Adrenal gland (tissue), 12 donors: ENCODE data around the gene TOP2B. TPM values are rescaled to one million over a fixed set of nuclear protein-coding genes. Genes with fewer than 3 reads are reported as not detected.

Experiments
- DNase-seq, 7 donors: peaks; one replicate each; pipeline ENCODE4 v3.0.0-alpha.2; 2019 to 2020
- H3K27ac ChIP-seq, 5 donors: fragments of 200-600 bp; sonication (generic) in 4 of 5; 1 replicate in 3 of 5; 2 replicates in 2 of 5; pipeline versions ENCODE4 v1.5.1 to v1.8.0; 2016 to 2020; ENCODE audit warnings: mild to moderate bottlenecking in 1 of 5
- H3K27me3 ChIP-seq: fragments of 200-600 bp; 2 replicates; pipeline ENCODE4 v1.8.0; 2021
- H3K36me3 ChIP-seq, 2 donors: fragments of 200-600 bp; replicated peaks in 1 of 2; 1 replicate in 1 of 2; 2 replicates in 1 of 2; pipeline versions ENCODE4 v1.5.1 to v1.8.0; 2018 to 2022
- H3K4me1 ChIP-seq, 2 donors: fragments of 200-600 bp; replicated peaks in 1 of 2; 1 replicate in 1 of 2; 2 replicates in 1 of 2; pipeline versions ENCODE4 v1.5.1 to v1.8.0; 2018 to 2021
- H3K4me3 ChIP-seq, 4 donors: fragments of 200-600 bp; sonication (generic) in 3 of 4; one replicate each; pipeline ENCODE4 v1.5.1; 2016 to 2018
- H3K9me3 ChIP-seq, 3 donors: fragments of 200-600 bp; sonication (generic) in 1 of 3; replicated peaks in 1 of 3; 1 replicate in 2 of 3; 2 replicates in 1 of 3; pipeline versions ENCODE4 v1.5.1 to v1.8.0; 2016 to 2021
- POLR2A ChIP-seq, 2 donors: fragments of 450-650 bp; IDR thresholded peaks; one replicate each; pipeline ENCODE4 v1.6.1; 2017; ENCODE audit warnings: antibody characterized with exemption in 2 of 2, mild to moderate bottlenecking in 2 of 2, moderate library complexity in 1 of 2
- WGBS, 4 donors: extraction: QIAGEN DNeasy Blood & Tissue Kit in 2 of 4; methylation state at CpG; one replicate each; pipeline versions ENCODE4 v1.1.5 to v1.1.7; 2013 to 2017; 5-methylcytosine and 5-hydroxymethylcytosine counted together
- intact Hi-C, 2 donors: fragments of 100-400 bp; cut with DNase I; formaldehyde crosslinking; loops; one replicate each; pipeline versions ENCODE4 v1.14.1 to v1.15.0; 2022 to 2023
- polyA plus RNA-seq, 3 donors: library from polyadenylated mRNA; stranded (reverse); fragments of 200-250 nt in 2 of 3; fragments of 350-450 nt in 1 of 3; fragmentation: Illumina TruSeq in 1 of 3; extraction: RNeasy Lipid Tissue Mini Kit (QIAGEN cat#74804) in 1 of 3; gene quantifications; one replicate each; pipeline ENCODE4 v1.2.3, GENCODE V29; 2013 to 2014
- total RNA-seq, 9 donors: library from RNA; depleted of rRNA in 4 of 9; stranded (reverse); fragments of >200 nt in 4 of 9; fragments of 120-200 nt in 1 of 9; fragmentation: NEBNext Ultra II Directional in 1 of 9; extraction: Animal tissue kit (Norgen Biotek cat#: 25700) in 1 of 9; gene quantifications; one replicate each; pipeline versions ENCODE4 v1.1.0 to v1.2.4, GENCODE V29; 2013 to 2023
- TF ChIP-seq, protein P1 (sequence below), 6 experiments: fragments of 450-650 bp in 4 of 6; fragments of 200-600 bp in 2 of 6; sonication (generic) in 1 of 6; IDR thresholded peaks; 1 replicate in 5 of 6; 2 replicates in 1 of 6; pipeline versions ENCODE4 v1.5.1 to v1.8.0; 2016 to 2021; ENCODE audit warnings: antibody characterized with exemption in 6 of 6, mild to moderate bottlenecking in 2 of 6, moderate library complexity in 1 of 6
- donor health status: healthy with polysubstance abuse.
- donor health status: Bipolar disorder and iron deficiency.
- donor health status: DM: yes; HTN: yes; CAD: no.
- donor health status: DM: no; HTN: no; CAD: no.
- donor health status: DM: no; HTN: no; CAD: no.
- donor health status: DM: yes; HTN: yes; CAD: no.

TOP2B gene
- total and polyA plus RNA-seq, 12 donors, result 33.7 to 108 (median 73.5) TPM

DNA sequence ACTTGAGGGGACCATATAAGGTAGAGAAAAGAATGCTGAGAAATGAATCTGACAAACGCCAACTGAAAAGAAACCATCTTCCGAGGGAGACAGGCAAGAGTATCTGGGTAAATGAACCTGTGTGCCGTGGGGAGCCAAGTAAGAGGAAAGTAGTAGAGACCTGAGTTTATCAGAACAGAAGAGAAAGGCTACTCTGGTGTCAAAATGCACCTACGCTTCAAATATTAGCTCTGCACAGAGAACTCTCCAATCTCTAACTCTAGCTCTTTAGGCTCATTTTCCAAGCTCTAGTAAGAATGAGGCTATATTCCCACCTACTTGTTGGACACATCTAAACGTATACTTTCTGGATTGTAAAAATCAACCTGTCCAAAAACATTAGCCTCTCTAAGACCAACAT lies 53.5 kb downstream of the TOP2B start:
- H3K36me3 ChIP-seq, result peaks cover 3 to 76% of the 10 kb centered on the region in 2 donors

DNA sequence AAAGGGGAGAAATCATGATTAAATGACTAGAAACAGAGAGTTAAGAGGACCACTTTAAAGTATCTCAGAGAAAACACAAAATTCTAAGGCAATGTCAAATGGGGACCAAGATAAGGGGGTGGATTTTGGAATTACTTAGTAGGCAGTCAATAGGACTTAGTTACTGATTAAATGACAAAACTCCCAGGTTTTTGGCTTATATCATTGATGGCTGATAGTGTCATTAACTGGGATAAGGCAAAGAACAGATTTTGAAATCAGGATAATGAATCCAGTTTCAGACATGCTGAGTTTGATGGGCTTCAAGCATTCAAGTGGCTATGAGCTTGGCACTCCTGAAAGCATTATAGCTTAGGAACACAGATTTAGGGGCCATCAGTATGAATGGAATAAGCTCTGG lies 53.9 kb downstream of the TOP2B start:
- Histone ChIP-seq H3K4me3 (no peak overlapping the region), H3K9me3 (no peaks in the 10 kb centered on the region), H3K27ac (no peak overlapping the region), H3K36me3 (peaks cover 3 to 76% of the 10 kb centered on the region in 2 donors), H3K4me1 (no peaks in the 10 kb centered on the region), H3K27me3 (no peaks in the 10 kb centered on the region)
- intact Hi-C loops, result no loop called here
- DNase-seq, result no peak
- TF ChIP-seq, protein P1, sequence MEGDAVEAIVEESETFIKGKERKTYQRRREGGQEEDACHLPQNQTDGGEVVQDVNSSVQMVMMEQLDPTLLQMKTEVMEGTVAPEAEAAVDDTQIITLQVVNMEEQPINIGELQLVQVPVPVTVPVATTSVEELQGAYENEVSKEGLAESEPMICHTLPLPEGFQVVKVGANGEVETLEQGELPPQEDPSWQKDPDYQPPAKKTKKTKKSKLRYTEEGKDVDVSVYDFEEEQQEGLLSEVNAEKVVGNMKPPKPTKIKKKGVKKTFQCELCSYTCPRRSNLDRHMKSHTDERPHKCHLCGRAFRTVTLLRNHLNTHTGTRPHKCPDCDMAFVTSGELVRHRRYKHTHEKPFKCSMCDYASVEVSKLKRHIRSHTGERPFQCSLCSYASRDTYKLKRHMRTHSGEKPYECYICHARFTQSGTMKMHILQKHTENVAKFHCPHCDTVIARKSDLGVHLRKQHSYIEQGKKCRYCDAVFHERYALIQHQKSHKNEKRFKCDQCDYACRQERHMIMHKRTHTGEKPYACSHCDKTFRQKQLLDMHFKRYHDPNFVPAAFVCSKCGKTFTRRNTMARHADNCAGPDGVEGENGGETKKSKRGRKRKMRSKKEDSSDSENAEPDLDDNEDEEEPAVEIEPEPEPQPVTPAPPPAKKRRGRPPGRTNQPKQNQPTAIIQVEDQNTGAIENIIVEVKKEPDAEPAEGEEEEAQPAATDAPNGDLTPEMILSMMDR (IDR thresholded peaks at IDR 0.05), result no peak
- TF ChIP-seq POLR2A (IDR thresholded peaks at IDR 0.05), result no peak

More for the DNA sequence above, 53.5 kb downstream of the TOP2B start:
- Histone ChIP-seq H3K4me1 (no peaks in the 10 kb centered on the region), H3K27me3 (no peaks in the 10 kb centered on the region), H3K4me3 (no peak overlapping the region), H3K9me3 (no peaks in the 10 kb centered on the region), H3K27ac (no peak overlapping the region)
- no peak for DNase-seq
- intact Hi-C loops, result no loop called here
- WGBS, 4 donors, result 94 to 99% (median 96%) methylated on average over 5 of the region's 5 CpGs
- no peak for TF ChIP-seq POLR2A (IDR thresholded peaks at IDR 0.05)
- TF ChIP-seq, protein P1 (IDR thresholded peaks at IDR 0.05), result no peak

DNA sequence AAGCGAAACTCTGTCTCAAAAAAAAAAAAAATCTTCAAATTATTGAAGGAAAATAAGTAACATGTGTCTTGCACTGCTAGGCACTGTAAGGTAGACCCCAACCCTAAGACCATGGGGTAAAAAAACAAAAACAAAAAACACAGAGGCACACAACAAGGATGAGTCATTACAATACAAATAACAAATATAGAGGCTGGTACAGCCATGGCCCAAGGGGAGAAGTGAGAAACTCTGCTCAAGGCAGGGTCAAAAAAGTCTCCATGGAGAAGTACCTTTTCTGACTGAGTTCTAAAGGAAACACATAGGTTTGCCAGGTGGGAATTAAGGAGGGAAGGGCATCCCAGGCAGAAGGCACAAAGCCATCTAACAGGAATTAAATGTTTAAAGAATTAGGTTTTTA lies 54.5 kb downstream of the TOP2B start:
- DNase-seq, result no peak
- TF ChIP-seq, protein P1 (IDR thresholded peaks at IDR 0.05), result no peak
- no peak for TF ChIP-seq POLR2A (IDR thresholded peaks at IDR 0.05)
- peaks cover 3 to 71% of the 10 kb centered on the region in 2 donors for H3K36me3 ChIP-seq
- no peaks in the 10 kb centered on the region for H3K9me3 ChIP-seq
- intact Hi-C loops, result no loop called here
- WGBS, 4 donors, result 90 to 97% (median 94%) methylated on average over 1 of the region's 1 CpG
- no peaks in the 10 kb centered on the region for H3K27me3 ChIP-seq
- no peaks in the 10 kb centered on the region for H3K4me1 ChIP-seq
- H3K27ac ChIP-seq, result no peak overlapping the region
- no peak overlapping the region for H3K4me3 ChIP-seq

DNA sequence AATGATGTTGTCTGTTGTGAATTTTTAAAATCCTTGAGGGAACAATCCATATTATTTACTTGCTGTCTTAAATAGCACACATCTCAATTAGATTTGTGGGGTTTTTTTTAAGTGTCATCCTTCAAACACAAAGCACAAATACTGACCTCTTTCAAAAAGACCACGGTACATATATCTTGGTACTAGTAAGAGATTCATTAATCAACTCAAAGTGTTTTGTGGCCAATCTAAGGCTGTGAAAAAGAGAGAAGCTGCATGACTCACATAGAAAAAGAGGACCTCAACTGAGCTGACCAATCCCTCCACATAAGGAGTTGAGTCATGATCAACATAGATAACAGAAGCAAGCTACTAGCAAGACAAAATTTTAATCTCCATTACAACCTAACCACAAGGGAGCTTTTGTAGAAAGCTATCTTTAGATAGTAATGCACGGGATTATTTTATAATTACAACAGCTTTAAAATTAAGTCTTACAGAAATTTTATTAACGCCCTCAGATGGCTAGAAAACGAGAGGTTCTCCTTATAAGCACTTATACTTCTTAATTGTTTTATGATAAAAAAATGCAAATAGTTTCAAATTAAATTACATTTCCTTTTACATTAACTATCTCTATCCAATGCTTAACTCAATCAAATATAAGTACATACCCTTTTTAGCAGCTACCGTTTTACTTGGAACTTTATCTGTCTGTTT lies 60.5 kb downstream of the TOP2B start:
- peaks cover 3 to 36% of the 10 kb centered on the region in 2 donors for H3K36me3 ChIP-seq
- no peak for TF ChIP-seq POLR2A (IDR thresholded peaks at IDR 0.05)
- TF ChIP-seq, protein P1 (IDR thresholded peaks at IDR 0.05), result no peak
- WGBS, 4 donors, result 61 to 68% (median 66%) methylated on average over 5 of the region's 5 CpGs

More for the DNA sequence above, 60.5 kb downstream of the TOP2B start:
- Histone ChIP-seq H3K4me3 (no peak overlapping the region), H3K4me1 (peaks cover 0 to 14% of the 10 kb centered on the region in 2 donors), H3K9me3 (no peaks in the 10 kb centered on the region), H3K27me3 (no peaks in the 10 kb centered on the region), H3K27ac (peak overlapping the region in 1 of 5 donors; percentile 53)
- intact Hi-C loops, result no loop called here
- DNase-seq, result no peak
